Esophagus mucosa (tissue), 1 donor: ENCODE data around the gene DGLUCY. TPM values are rescaled to one million over a fixed set of nuclear protein-coding genes. Genes with fewer than 3 reads are reported as not detected.
"Not testable (repeated sequence)": the region's sequence is repeated elsewhere in the genome, so short reads cannot be mapped to it uniquely, and the experiment has no call there.

Experiments used
- ATAC-seq: fragments of 200-7000 bp; cut with Tn5 transposase; one replicate; pipeline ENCODE4 v1.9.1; 2020
- total RNA-seq: library from RNA; stranded (reverse); gene quantifications from one replicate; pipeline ENCODE4 v1.2.4, GENCODE V29; 2023
- donor health status: DM: yes; HTN: yes; CAD: no.

DGLUCY gene
- total RNA-seq: 21.8 TPM

GRCh38 chr14:91113829-91114078 lies at the start of gene DGLUCY:
DGLUCY (plus strand) TSS chr14:91114073; CDS start chr14:91160295, 46,222 bp downstream.
- ATAC-seq: no peak

GRCh38 chr14:91065266-91065665 lies 48.6 kb upstream of the DGLUCY start:
- no peak for ATAC-seq

- ATAC-seq: no peak
These were observed 46.7 kb upstream of the DGLUCY start for GRCh38 chr14:91067186-91067585.

- no peak for ATAC-seq
These were observed 45.2 kb upstream of the DGLUCY start for GRCh38 chr14:91068642-91069041.

GRCh38 chr14:91070572-91070971 lies 43.3 kb upstream of the DGLUCY start:
- no peak for ATAC-seq

GRCh38 chr14:91075553-91075952 lies 38.3 kb upstream of the DGLUCY start:
- no peak for ATAC-seq

- no peak for ATAC-seq
These were observed 35.7 kb upstream of the DGLUCY start for GRCh38 chr14:91078095-91078737.

GRCh38 chr14:91080071-91080470 lies 33.8 kb upstream of the DGLUCY start:
- no peak for ATAC-seq

- no peak for ATAC-seq
These were observed 31.6 kb upstream of the DGLUCY start for GRCh38 chr14:91082282-91082681.

GRCh38 chr14:91084516-91084915 lies 29.4 kb upstream of the DGLUCY start:
- no peak for ATAC-seq

GRCh38 chr14:91087470-91087869 lies 26.4 kb upstream of the DGLUCY start:
- ATAC-seq: peak; percentile 28

GRCh38 chr14:91088585-91089235 lies 25.2 kb upstream of the DGLUCY start:
- ATAC-seq: no peak

GRCh38 chr14:91089958-91090535 lies 23.8 kb upstream of the DGLUCY start:
- ATAC-seq: no peak

GRCh38 chr14:91090743-91091142 lies 23.1 kb upstream of the DGLUCY start:
- ATAC-seq: no peak

- ATAC-seq: no peak
These were observed 21.8 kb upstream of the DGLUCY start for GRCh38 chr14:91092073-91092472.

- ATAC-seq: not testable (repeated sequence)
These were observed 20.0 kb upstream of the DGLUCY start for GRCh38 chr14:91093743-91094472.

GRCh38 chr14:91094772-91095171 lies 19.1 kb upstream of the DGLUCY start:
- no peak for ATAC-seq

GRCh38 chr14:91095178-91095577 lies 18.7 kb upstream of the DGLUCY start:
- ATAC-seq: no peak

GRCh38 chr14:91097657-91098056 lies 16.2 kb upstream of the DGLUCY start:
- ATAC-seq: not testable (repeated sequence)

- no peak for ATAC-seq
These were observed 15.3 kb upstream of the DGLUCY start for GRCh38 chr14:91098591-91098990.

- ATAC-seq: no peak
These were observed 13.8 kb upstream of the DGLUCY start for GRCh38 chr14:91100102-91100501.

- ATAC-seq: no peak
These were observed 10.8 kb upstream of the DGLUCY start for GRCh38 chr14:91103116-91103515.

- peak; percentile 8 for ATAC-seq
These were observed 4.8 kb upstream of the DGLUCY start for GRCh38 chr14:91108941-91109611.
